ENCODE data around the gene PHACTR3.

Gene PHACTR3

DNA sequence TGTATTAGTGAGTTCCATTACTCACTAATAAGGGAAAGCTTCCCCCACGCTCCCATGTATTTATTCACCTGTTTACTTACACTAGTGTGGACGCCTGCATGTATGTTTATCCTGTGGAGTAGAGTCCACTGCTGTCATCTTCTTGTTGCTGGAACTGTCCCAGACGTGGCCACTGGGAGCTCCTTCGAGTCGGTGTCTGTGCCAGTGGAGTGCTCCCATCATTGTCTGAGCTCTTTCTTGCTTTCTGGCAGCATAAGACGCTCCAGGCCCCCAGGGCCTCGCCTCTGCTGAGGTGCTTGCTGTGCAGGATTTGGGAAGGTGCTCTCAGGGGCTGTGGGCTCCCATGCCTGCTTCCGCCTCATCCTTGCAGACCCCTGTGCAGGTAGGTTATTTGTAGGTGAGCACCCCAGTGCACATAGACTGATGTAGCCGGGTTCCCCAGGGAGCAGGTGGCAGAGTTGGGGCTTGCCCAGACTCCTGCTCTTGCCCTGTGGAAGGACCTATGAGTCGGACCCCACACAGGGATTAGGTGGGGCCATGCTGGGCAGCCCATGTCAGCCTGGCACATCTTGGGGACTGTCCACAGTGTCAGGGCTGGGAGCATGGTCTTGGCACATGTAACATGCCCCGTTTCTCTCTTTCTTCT lies 16.6 kb downstream of the PHACTR3 start:
- no peak for DNase-seq (ENCODE audit: low read depth)

DNA sequence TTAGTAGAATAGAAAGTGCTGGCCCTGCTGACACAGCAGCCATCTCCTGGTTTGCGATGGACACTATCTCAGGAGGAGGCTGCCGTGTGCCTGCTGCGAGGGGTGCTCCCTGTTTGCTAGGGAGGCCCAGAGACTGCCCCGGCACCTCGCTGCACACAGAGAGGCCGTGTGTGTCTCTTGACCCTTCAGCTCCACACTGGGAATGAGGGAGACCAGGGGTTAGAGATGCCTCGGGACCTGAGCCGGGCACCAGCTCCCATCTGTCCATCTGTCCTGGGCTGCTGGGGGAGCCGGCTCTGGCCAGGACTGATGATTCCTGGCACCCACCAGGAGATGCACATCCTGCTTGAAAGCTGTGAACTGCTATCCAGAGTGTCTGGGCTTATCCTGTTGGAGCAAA lies 18.2 kb downstream of the PHACTR3 start:
- no peak for DNase-seq (ENCODE audit: low read depth)

DNA sequence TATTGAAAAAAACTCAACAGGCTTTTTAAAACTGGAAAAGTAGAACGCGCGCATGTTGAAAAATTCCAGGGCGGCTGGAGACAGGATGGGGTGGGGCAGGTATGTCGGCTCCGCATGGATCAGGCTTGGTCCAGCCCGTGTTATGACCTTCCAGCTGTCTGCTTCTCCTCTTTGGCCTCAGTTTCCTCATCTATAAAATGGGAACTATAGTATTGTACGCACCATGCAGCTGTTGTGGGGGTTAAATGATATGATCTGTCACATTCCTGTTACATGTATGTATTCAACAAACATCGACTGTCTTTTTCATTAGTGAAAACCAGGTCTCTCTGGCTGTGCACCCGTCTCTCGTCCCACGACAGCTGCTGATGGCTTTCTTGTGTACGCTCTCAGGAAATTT lies 18.8 kb downstream of the PHACTR3 start:
- DNase-seq (ENCODE audit: low read depth) = no peak

DNA sequence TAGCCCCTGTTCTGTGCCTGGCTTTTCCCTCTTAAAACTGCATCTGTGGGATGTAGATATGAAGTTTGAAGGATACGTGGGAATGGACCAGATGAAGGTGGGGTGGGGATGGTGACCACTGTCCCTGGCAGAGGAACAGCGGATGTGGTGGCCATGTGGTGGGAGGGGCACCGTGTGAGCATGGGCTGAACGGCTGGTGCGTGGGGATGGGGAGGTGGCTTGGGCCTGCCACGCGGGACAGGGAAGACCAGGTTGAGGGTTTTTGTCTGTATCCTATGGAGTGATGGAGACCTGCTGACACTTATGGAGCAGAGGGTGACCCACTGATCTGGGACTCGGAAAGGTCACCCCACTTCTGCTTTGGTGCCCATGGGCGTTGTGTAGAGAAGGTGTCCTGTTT lies 19.2 kb downstream of the PHACTR3 start:
- DNase-seq (ENCODE audit: low read depth) = no peak

DNA sequence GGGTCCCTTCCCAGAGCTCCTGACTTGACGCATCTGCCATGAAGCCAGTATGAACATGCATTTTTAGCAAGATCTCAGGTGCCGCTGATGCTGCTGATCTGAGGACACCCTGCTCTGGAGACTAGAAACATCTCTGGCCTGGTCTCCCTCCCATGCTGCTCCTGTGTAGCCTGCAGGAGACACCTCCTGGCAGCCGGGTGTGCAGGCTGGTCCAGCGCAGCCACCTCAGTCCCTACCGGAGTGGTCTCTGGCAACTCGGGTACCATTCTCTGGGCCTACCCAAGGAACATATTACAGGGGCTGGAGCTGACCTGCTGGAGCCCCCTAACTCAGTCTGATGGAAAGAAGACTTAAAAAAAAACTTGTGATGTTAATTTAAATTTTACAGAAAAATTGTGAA lies 20.1 kb downstream of the PHACTR3 start:
- no peak for DNase-seq (ENCODE audit: low read depth)

DNA sequence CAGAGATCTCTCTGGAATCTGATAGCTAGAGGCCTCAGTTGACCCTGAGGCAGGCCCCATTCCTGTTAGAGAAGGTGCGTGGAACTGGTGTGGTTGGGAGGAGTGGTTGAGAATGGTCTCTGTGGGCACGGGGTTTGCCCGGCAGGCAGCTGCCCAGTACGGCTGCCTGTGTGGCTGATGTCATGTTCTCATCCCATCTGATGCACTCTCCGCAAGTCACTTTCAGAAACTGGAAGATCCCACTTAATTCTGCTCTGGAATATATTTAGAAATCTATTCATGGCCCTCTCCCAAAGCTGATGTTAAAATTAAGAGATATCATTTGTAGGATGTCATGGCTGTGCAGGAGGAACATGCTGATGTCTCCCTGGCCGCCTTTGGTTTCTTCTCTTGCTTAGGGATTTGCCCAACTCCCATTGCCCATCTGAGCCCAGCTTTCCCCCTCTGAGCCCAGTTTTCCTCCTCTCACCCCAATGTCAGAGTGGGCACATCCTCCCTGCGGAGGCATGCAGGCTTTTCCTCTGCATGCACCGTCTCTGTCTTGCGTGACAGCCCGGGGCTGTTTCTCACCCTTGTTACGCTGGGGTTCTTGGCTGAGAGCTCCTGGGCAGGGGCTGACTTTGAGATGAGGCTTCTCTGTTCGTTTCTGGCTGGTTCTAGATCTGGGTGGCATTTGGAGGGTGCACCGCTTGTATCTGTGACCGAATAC lies 21.0 kb downstream of the PHACTR3 start:
- DNase-seq (ENCODE audit: low read depth) = no peak

DNA sequence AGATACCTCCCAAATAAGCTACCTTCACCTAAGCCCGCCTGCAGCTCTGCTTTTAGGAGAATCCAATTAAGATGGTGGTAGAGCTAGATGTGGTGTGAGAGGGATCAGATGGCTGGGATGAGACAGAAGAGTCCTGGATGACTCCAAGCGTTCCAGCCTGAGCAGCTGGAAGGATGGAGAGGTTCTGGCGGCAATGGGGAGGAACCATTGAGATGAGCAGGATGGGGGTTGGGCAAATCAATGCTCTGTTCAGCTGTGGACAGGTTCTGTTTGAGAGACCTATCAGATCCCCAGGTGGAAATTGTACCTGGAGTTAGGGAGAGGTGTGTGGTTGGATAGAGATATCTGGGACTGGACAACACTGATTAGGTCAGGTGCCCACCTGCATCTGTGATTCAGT lies 23.0 kb downstream of the PHACTR3 start:
- DNase-seq (ENCODE audit: low read depth) = no peak

DNA sequence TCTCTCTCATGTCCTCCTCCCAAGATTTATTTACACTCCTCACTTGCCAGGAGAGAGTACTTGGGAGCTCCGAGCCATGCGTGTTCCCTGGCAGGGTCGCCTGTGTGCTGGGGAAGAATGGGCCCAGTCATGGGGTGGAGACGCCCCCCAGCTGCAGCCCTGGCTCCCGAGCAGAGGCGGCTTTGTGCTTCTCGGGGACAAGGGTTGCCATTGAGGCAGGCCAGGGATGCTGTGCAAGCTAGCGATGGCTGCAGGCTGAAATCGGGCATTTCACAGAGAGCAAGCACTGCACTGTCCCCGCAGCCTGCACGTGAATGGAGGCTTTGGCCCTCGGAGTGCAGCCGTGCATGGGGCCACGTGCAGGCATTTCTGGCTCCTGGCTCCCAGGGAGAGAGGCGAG lies 23.8 kb downstream of the PHACTR3 start:
- no peak for DNase-seq (ENCODE audit: low read depth)

DNA sequence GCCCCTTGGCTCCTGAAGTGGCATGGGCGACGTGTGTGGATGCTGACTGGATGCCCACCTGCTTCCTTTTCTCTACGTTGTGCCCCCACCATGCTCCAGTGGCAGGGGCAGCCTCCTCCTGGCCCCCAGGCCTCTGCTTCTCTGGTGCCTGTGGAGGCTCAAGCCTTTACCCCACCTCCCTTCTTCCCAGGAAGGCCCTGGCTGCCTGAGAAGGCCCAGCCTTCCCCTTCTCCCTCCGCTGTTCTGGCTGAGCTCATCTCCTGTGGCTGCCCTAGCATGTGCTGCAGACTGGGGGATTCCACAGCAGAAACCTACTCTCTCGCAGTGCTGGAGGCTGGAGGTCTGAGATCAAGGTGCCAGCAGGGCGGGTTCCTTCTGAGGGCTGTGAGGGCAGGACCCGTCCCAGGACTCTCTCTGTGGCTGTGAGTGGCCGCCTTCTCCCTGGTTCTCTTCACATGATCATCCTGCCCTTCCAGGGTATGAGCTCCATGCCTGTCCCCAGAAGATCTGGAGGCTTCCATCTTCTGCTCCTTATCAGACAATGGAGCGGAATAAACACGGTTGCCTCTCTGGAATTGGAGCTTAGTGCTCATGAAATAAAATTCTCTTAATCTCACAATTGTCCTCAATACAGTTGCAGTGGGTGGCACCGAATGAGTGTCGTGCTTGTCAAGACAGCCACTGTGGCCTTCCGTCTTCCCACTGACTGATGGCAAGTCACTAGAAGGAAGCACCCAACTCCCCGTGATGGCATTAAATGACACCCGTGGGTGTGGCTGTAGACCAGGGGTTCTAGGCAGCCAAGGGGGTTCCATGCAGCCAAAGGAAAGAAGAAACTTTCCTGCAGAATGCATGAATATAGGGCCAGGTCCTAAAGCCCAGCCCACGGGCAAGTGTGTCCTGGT lies 25.1 kb downstream of the PHACTR3 start:
- DNase-seq (ENCODE audit: low read depth) = no peak

DNA sequence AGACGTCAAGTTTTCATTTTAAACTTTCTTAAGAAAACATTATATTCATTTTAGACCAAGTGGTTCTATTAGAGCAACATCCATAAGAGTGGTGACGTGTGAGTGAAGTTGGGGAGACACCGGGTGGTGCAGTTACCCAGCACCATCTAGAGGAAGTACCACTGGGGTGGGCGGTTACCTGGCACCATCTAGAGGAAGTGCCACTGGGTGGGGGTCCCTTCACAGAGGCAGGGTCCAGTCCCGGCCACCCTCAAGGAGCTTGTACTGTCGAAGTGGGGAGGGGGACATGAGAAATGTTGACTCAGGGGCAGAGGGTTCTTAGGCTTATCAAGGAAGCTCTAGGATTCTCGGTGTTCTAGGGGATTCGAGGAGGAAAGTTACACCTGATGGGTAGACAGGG lies 26.2 kb downstream of the PHACTR3 start:
- DNase-seq (ENCODE audit: low read depth) = no peak

DNA sequence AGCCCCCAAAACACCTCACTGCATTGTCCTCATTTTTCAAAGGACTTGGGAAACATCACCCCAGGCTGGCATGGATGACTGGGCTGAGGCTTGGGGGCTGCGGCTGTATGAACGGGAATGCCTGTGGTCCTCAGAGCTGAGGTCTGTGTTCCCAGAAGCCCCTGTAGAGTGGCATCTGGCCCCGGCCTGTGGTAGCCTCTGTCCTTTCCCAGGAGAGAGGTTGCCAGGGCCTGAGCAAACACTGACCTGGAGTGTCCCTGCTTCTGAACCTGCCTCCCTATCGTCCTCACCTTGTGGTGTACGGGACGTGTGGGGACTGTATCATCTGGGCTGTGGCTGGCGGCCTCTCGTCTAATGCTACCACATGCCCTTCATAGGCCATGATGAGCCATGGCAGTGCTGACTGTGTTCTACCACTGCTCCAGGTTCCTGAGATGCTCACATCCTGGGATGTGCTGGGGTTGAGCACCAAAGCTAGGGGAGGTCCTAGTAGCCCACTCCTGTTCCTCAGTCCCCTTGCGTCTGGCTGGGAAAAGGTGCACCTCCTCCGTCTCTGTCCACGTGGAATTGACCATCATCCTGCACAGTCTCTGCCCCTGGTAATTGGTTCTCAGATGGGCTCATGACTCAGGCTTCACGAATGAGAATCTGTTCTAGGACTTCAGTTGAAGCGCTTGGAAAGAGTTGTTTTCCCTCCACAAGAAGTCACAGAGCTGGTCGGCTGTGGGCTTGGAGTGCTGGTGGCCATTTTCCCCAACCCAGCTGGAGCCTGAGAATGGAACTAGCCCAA lies 27.6 kb downstream of the PHACTR3 start:
- no peak for DNase-seq (ENCODE audit: low read depth)

DNA sequence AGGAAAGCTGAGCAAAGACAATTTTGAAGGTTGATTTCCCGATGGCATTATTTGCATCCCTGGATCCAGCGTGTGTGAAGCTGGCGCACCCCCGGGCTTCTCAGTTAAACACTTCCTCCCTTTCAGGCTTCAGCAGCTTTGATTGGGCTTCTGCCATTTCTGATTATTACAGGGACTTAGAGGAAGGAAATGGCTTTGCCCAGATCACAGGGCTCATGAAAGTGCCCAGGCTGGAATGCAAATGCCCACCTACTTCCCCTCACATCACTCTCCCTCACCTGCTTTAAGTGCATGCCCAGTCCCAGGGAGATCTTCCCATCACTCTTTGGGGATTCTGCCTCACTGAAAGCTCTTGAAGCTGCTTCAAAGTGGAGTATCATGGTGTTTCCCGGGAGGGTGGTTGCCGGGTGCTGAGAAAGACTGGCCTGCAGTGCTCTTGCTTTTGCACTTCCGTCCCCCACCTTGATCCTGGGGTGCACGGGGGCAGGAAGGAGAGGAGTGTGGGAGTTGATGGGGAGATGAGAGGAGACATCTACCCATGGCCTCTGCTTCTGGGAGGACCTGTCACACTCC lies 28.3 kb downstream of the PHACTR3 start:
- DNase-seq (ENCODE audit: low read depth) = no peak

DNA sequence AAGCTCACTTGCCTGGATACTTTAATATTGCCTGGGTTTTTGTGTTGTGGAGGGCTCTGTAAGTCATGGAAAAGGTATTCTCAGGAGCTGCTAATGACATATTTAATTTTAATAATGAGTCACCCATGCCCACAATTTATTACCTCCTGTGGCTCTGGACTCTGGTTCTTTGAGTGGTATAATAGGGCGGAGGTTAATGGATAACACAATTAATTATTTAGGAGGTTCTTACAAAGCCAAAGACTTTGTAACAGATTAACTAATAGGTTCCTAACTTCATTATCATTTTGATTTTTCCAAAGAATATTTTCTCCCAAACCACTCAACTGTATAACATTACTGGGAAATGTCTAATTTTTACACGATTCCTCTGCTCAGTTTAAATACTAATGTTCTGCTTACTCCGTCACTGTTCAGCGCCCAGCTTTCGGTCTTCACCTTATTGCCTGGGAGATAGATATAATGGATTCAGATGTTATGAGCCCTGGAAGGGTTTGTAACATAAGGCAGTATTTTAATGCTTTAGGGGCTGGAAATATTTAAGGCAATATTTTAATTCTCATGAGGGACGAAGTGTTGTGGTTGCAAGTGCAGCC lies 29.4 kb downstream of the PHACTR3 start:
- DNase-seq (ENCODE audit: low read depth) = no peak

DNA sequence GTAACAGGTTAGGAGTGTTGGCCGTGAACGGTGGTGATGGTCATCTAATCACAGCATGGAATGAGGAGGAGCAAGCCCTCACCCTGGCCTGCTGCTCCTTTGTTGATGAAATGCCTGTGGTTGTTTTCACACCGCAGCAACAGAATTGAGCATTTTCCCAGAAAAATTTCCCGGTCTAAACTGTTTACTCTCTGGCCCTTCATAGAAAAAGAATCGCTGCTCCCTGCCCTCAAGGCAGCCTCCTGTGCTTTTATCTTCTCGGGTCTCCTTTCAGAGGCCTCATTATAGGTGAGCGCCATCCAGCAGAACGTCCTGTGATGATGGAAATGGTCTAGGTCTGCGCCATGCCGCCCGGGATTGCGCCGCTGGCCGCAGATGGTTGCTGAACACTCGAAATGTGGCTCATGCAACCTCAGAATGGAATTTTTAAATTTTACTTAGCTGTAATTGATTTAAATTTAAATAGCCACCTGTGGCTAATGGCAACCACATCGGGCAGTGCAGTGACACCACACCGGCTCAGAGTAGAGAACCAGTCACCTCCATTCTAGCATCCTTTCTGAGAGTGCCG lies 30.2 kb downstream of the PHACTR3 start:
- no peak for DNase-seq (ENCODE audit: low read depth)

DNA sequence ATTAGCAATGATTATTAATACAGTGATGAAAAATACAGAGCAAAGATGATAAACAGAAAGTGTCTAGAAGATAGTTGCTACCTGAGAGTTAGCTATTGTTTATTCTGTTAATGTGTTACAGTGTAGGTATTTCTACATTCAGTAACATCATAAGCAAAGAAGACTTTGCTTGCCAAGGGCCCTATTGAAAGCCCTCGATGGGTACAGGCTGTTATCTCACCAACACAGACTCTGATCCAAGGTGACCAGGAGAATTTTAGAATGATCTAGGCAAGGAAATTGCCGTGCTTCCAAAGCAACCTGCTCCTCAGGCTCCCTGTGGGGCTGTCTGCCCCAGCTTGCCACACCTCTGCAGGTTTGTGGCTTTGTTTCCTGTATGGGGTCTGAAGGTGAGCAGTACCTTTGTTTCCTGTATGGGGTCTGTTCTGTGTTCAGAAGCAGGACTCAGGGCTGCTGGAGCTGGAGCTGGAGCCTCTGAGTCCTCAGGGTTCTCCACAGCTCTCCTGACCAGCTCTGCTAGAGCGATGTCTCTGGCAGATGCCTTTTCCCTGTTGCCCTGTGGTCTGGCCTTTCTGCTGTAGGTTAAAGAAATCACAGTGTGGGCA lies 32.5 kb downstream of the PHACTR3 start:
- no peak for DNase-seq (ENCODE audit: low read depth)

DNA sequence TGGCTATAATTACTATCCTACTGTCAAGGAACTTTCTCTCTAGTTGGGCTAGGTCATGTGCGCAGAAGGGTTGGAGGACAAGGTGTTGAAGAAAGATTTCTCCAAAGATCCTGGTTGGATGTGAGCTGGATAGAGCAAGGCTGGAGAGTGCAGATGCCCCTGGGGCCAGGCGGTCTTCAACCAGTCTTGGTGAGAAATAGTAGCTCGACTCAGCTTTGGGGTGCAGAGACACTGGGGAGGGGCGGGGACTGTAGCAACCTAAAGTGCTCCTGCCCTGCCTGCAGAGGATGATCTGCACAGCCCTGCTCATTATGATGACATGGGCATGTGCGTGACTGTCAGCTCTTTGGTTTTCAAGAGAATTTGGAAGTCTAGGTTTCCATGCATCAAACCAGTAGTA lies 35.9 kb downstream of the PHACTR3 start:
- DNase-seq (ENCODE audit: low read depth) = no peak

DNA sequence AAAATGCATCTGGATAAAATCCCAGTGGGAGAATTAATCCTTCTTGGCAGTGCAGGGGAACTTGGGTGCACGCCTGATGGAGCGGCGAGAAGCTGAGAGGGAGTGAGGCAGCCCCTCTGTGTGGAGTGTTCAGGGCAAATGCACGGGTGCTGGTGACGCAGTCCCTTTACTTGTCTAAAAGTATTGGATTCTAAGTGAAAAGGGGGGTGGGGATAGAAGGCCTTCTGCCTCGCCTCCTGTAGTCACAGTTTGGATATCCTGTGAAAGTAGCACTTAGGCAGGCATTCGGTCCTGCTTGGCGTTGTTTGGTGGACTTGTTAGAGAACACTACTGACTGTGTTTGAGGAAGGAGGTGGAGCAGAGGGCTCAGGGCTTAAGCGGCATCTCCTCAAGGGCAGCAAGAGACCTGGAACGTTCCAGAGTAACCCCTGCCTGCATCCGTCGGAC lies 39.3 kb downstream of the PHACTR3 start:
- no peak for DNase-seq (ENCODE audit: low read depth)

DNA sequence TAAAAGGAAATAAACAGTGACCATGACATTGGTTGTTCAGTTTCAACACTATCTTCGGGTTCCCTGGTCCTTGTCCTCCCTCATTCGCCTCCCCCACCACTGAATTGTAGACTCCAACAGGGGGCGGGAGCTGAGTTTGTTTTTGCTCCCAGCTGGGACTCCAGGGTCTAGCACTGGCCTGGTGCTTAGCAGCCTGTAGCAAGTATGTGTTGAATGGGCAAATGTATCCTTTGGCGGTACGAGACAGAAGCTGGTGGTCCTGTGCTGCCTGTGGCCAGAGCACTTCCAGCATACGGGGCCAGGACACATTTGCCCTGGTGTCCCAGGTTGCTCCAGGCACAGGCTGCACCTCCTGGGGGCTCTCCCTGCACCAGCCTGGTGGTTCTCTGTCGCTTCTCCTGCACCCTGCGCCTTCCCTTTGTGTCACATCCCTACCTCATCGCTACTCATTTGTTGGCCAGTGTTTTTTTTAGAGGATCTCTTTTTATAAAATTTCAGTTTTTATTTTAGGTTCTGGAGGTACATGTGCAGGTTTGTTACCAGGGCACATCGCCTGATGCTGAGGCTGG lies 40.1 kb downstream of the PHACTR3 start:
- DNase-seq (ENCODE audit: low read depth) = no peak

DNA sequence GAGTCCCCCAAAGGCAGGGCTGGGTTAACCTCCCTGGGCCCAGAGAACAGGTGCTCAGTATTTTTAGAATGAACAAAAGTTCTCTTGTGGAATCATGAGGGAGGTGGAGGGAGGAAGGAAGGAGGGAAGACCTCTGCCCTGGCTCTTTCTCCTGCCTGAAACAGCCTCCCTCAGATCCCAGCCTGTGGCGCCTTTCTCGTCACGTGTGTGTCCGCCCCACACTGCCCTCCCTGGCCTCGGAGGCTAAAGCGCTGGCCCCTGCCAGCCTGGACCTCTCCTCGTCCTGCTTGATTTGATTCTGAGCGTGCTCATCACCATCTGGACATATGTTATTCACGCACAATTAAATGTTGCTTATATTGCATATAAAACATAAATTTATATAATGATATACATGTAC lies 40.9 kb downstream of the PHACTR3 start:
- no peak for DNase-seq (ENCODE audit: low read depth)

DNA sequence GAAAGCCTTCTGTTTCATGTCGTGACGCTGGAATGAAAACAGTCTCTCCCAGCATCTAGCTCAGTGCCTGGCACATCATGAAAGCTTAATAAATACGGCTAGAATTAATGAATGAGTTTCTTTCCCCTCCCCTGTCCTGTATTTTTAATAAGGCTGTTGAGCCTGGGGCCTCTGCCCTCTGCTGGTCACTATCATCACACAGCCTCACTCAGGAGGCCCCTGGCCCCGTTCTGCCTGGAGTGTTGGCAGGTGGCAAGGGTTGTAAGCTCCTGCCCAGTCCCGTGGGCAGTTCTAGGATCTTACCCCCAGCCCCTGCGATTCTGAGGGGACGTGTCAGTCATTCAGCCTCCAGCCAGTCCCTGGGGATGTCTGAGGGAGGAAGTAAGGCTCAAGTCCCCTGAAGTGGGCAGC lies 41.4 kb downstream of the PHACTR3 start:
- DNase-seq (ENCODE audit: low read depth) = no peak

Data from stimulated activated CD8-positive, alpha-beta memory T cell treated with anti-CD3 and anti-CD28 coated beads, Interleukin-7, amount 100 ng/mL, for 24 hours (primary cell).